HepG2 (cell line): ENCODE data around the gene PRR19. TPM values are rescaled to one million over a fixed set of nuclear protein-coding genes. Genes with fewer than 3 reads are reported as not detected.

Experiments
- HNF4A ChIP-seq: sonication (generic); formaldehyde crosslinking; IDR thresholded peaks from 2 replicates; pipeline ENCODE4 v1.4.0; 2020; ENCODE audit warnings: missing genetic modification reagents
- HNRNPL ChIP-seq: fragments of 200-400 bp; formaldehyde crosslinking; IDR thresholded peaks from 2 replicates; pipeline ENCODE4 v1.6.1; 2017; ENCODE audit warnings: mild to moderate bottlenecking, low read depth, low read length
- IKZF4 ChIP-seq: sonication (generic); formaldehyde crosslinking; IDR thresholded peaks from 2 replicates; pipeline ENCODE4 v1.5.1; 2020; ENCODE audit warnings: borderline replicate concordance, mild to moderate bottlenecking, low read depth, missing genetic modification reagents; ENCODE audit errors: not compliant biosample characterization
- KLF12 ChIP-seq: sonication (generic); formaldehyde crosslinking; IDR thresholded peaks from 2 replicates; pipeline ENCODE4 v1.4.0; 2020; ENCODE audit warnings: missing genetic modification reagents, borderline replicate concordance
- KLF6 ChIP-seq: IDR thresholded peaks from 2 replicates; pipeline ENCODE4 v1.8.0; 2016; ENCODE audit warnings: missing biosample characterization, missing genetic modification reagents
- PRDM4 ChIP-seq: sonication (generic); formaldehyde crosslinking; IDR thresholded peaks from 2 replicates; pipeline ENCODE4 v1.9.0; 2021; ENCODE audit warnings: missing genetic modification reagents, borderline replicate concordance
- TEAD2 ChIP-seq: sonication (generic); formaldehyde crosslinking; IDR thresholded peaks from 2 replicates; pipeline ENCODE4 v1.9.0; 2021; ENCODE audit warnings: missing genetic modification reagents
- ZC3H13 ChIP-seq: sonication (generic); formaldehyde crosslinking; IDR thresholded peaks from 2 replicates; pipeline ENCODE4 v1.8.1; 2023; ENCODE audit warnings: mild to moderate bottlenecking, missing genetic modification reagents, moderate library complexity
- ZFP82 ChIP-seq: sonication (generic); formaldehyde crosslinking; IDR thresholded peaks from 2 replicates; pipeline ENCODE4 v1.5.1; 2020; ENCODE audit warnings: mild to moderate bottlenecking, missing genetic modification reagents, borderline replicate concordance
- ZNF18 ChIP-seq: sonication (generic); formaldehyde crosslinking; IDR thresholded peaks from 2 replicates; pipeline ENCODE4 v1.8.0; 2022; ENCODE audit warnings: mild to moderate bottlenecking, missing genetic modification reagents; ENCODE audit not compliant: insufficient replicate concordance
- ZNF317 ChIP-seq: sonication (generic); formaldehyde crosslinking; IDR thresholded peaks from 2 replicates; pipeline ENCODE4 v1.5.0; 2020; ENCODE audit warnings: mild to moderate bottlenecking, missing genetic modification reagents
- ZNF343 ChIP-seq: sonication (generic); formaldehyde crosslinking; IDR thresholded peaks from 2 replicates; pipeline ENCODE4 v1.4.0; 2020; ENCODE audit warnings: mild to moderate bottlenecking, missing genetic modification reagents
- ZNF512B ChIP-seq: sonication (generic); formaldehyde crosslinking; IDR thresholded peaks from 2 replicates; pipeline ENCODE4 v1.5.1; 2020; ENCODE audit warnings: missing genetic modification reagents, mild to moderate bottlenecking, borderline replicate concordance
- ZNF558 ChIP-seq: sonication (generic); formaldehyde crosslinking; IDR thresholded peaks from 2 replicates; pipeline ENCODE4 v1.9.0; 2022; ENCODE audit warnings: mild to moderate bottlenecking, missing genetic modification reagents, borderline replicate concordance
- ZNF629 ChIP-seq: sonication (generic); formaldehyde crosslinking; conservative IDR thresholded peaks from 2 replicates; pipeline ENCODE4 v1.5.0; 2020; ENCODE audit warnings: missing genetic modification reagents
- ZNF749 ChIP-seq: sonication (generic); formaldehyde crosslinking; IDR thresholded peaks from 2 replicates; pipeline ENCODE4 v1.8.0; 2022; ENCODE audit warnings: mild to moderate bottlenecking, missing genetic modification reagents, moderate library complexity, borderline replicate concordance
- ZNF776 ChIP-seq: sonication (generic); formaldehyde crosslinking; IDR thresholded peaks from 2 replicates; pipeline ENCODE4 v1.4.0; 2020; ENCODE audit warnings: mild to moderate bottlenecking, missing genetic modification reagents
- polyA plus RNA-seq, 8 experiments: library from polyadenylated mRNA; depleted of rRNA in 3 of 8; stranded (reverse) in 7 of 8; unstranded in 1 of 8; fragments of >200 nt; fragmentation: Illumina TruSeq in 4 of 8; extraction: Trizol in 4 of 8; gene quantifications; 2 replicates each; pipeline versions ENCODE4 v1.2.1 to v1.2.3, GENCODE V29; 2011 to 2016; ENCODE audit warnings: low read depth in 4 of 8, missing spikeins in 1 of 8, mixed read lengths in 1 of 8; ENCODE audit not compliant: insufficient read depth in 1 of 8
- total RNA-seq, 5 experiments: library from RNA; depleted of rRNA; stranded (reverse); fragments of >200 nt; fragmentation: Illumina TruSeq; extraction: Trizol; gene quantifications; 2 replicates each; pipeline ENCODE4 v1.2.3, GENCODE V29; 2016; ENCODE audit warnings: low read depth in 1 of 5
- TF ChIP-seq, protein P1 (sequence below): sonication (generic); formaldehyde crosslinking; IDR thresholded peaks from 2 replicates; pipeline ENCODE4 v1.5.0; 2020; ENCODE audit warnings: mild to moderate bottlenecking, missing genetic modification reagents, borderline replicate concordance

PRR19 gene
- total and polyA plus RNA-seq, 2 of the 13 experiments (the other 11 are each of a cell fraction or from before 2014, with no cell fraction given) = 0.21 to 0.33 TPM

- TF ChIP-seq HNF4A (no peak), ZNF512B (no peak), ZNF18 (no peak), PRDM4 (CRISPR knock-in tag) (no peak), ZNF317 (CRISPR knock-in tag) (no peak; the same call in 1 of the 2 replicates), ZNF749 (CRISPR knock-in tag) (no peak), HNRNPL (no peak), KLF12 (CRISPR knock-in tag) (no peak), IKZF4 (CRISPR knock-in tag) (no peak), ZNF558 (CRISPR knock-in tag) (no peak), ZNF629 (CRISPR knock-in tag) (no peak), KLF6 (CRISPR knock-in tag) (peak; percentile 53; the same call in 1 of the 2 replicates), ZFP82 (CRISPR knock-in tag) (no peak), ZNF776 (CRISPR knock-in tag) (0 out of 2 replicates have a peak, but pooled peaks have one; percentile 21), ZNF343 (CRISPR knock-in tag) (no peak; the same call in 1 of the 2 replicates), ZC3H13 (CRISPR knock-in tag) (peak; percentile 51; the same call in 1 of the 2 replicates), TEAD2 (CRISPR knock-in tag) (no peak)
- TF ChIP-seq, protein P1, sequence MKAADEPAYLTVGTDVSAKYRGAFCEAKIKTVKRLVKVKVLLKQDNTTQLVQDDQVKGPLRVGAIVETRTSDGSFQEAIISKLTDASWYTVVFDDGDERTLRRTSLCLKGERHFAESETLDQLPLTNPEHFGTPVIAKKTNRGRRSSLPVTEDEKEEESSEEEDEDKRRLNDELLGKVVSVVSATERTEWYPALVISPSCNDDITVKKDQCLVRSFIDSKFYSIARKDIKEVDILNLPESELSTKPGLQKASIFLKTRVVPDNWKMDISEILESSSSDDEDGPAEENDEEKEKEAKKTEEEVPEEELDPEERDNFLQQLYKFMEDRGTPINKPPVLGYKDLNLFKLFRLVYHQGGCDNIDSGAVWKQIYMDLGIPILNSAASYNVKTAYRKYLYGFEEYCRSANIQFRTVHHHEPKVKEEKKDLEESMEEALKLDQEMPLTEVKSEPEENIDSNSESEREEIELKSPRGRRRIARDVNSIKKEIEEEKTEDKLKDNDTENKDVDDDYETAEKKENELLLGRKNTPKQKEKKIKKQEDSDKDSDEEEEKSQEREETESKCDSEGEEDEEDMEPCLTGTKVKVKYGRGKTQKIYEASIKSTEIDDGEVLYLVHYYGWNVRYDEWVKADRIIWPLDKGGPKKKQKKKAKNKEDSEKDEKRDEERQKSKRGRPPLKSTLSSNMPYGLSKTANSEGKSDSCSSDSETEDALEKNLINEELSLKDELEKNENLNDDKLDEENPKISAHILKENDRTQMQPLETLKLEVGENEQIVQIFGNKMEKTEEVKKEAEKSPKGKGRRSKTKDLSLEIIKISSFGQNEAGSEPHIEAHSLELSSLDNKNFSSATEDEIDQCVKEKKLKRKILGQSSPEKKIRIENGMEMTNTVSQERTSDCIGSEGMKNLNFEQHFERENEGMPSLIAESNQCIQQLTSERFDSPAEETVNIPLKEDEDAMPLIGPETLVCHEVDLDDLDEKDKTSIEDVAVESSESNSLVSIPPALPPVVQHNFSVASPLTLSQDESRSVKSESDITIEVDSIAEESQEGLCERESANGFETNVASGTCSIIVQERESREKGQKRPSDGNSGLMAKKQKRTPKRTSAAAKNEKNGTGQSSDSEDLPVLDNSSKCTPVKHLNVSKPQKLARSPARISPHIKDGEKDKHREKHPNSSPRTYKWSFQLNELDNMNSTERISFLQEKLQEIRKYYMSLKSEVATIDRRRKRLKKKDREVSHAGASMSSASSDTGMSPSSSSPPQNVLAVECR = peak; percentile 77
Observed at GRCh38 chr19:42325308-42325895, 23.5 kb downstream of the PRR19 start, which contains the start of gene MEGF8 (continued).
